ENCODE results near the gene TCERG1L.

The TCERG1L gene

GRCh38 chr10:131160219-131160875 lies 151.2 kb downstream of the TCERG1L start:
- Histone ChIP-seq H3K27ac (ENCODE audit: low read depth, low read length) (no peak overlapping the region), H2AFZ (ENCODE audit: low read depth, low read length, severe bottlenecking) (no peak overlapping the region), H3K4me2 (ENCODE audit: low read depth, low read length, poor library complexity, severe bottlenecking) (no peak overlapping the region), H3K9me2 (replicated peaks; ENCODE audit: insufficient read depth, low read length) (no peaks in the 10 kb centered on the region), H4K20me1 (ENCODE audit: low read depth, low read length) (no peaks in the 10 kb centered on the region), H3K9ac (ENCODE audit: low read length) (no peak overlapping the region), H3F3A (ENCODE audit: insufficient read depth) (no peaks in the 10 kb centered on the region), H3K27me3 (ENCODE audit: low read length) (no peaks in the 10 kb centered on the region), H3K36me3 (ENCODE audit: low read length) (no peaks in the 10 kb centered on the region), H3K9me3 (ENCODE audit: insufficient read depth, low read length) (no peaks in the 10 kb centered on the region), H3K4me3 (ENCODE audit: insufficient read depth, low read length, poor library complexity, severe bottlenecking) (no peak overlapping the region), H3K79me2 (ENCODE audit: insufficient read depth, low read length) (no peaks in the 10 kb centered on the region)
- no peak for TF ChIP-seq EZH2phosphoT487 (conservative IDR thresholded peaks at IDR 0.05; ENCODE audit: low read length)
- TF ChIP-seq, protein P1, sequence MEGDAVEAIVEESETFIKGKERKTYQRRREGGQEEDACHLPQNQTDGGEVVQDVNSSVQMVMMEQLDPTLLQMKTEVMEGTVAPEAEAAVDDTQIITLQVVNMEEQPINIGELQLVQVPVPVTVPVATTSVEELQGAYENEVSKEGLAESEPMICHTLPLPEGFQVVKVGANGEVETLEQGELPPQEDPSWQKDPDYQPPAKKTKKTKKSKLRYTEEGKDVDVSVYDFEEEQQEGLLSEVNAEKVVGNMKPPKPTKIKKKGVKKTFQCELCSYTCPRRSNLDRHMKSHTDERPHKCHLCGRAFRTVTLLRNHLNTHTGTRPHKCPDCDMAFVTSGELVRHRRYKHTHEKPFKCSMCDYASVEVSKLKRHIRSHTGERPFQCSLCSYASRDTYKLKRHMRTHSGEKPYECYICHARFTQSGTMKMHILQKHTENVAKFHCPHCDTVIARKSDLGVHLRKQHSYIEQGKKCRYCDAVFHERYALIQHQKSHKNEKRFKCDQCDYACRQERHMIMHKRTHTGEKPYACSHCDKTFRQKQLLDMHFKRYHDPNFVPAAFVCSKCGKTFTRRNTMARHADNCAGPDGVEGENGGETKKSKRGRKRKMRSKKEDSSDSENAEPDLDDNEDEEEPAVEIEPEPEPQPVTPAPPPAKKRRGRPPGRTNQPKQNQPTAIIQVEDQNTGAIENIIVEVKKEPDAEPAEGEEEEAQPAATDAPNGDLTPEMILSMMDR (IDR thresholded peaks at IDR 0.05; ENCODE audit: insufficient read depth, low read length, poor library complexity, severe bottlenecking) = no peak

GRCh38 chr10:131159771-131160170 lies 151.8 kb downstream of the TCERG1L start:
- Histone ChIP-seq H3F3A (ENCODE audit: insufficient read depth) (no peaks in the 10 kb centered on the region), H3K9me3 (ENCODE audit: insufficient read depth, low read length) (no peaks in the 10 kb centered on the region), H3K4me2 (ENCODE audit: low read depth, low read length, poor library complexity, severe bottlenecking) (no peak overlapping the region), H3K27ac (ENCODE audit: low read depth, low read length) (no peak overlapping the region), H3K36me3 (ENCODE audit: low read length) (no peaks in the 10 kb centered on the region), H3K9ac (ENCODE audit: low read length) (no peak overlapping the region), H4K20me1 (ENCODE audit: low read depth, low read length) (no peaks in the 10 kb centered on the region), H3K4me3 (ENCODE audit: insufficient read depth, low read length, poor library complexity, severe bottlenecking) (no peak overlapping the region), H3K27me3 (ENCODE audit: low read length) (no peaks in the 10 kb centered on the region), H3K9me2 (replicated peaks; ENCODE audit: insufficient read depth, low read length) (no peaks in the 10 kb centered on the region), H3K79me2 (ENCODE audit: insufficient read depth, low read length) (no peaks in the 10 kb centered on the region), H2AFZ (ENCODE audit: low read depth, low read length, severe bottlenecking) (no peak overlapping the region)
- TF ChIP-seq EZH2phosphoT487 (conservative IDR thresholded peaks at IDR 0.05; ENCODE audit: low read length) = no peak
- TF ChIP-seq, protein P1 (IDR thresholded peaks at IDR 0.05; ENCODE audit: insufficient read depth, low read length, poor library complexity, severe bottlenecking) = no peak

DNA sequence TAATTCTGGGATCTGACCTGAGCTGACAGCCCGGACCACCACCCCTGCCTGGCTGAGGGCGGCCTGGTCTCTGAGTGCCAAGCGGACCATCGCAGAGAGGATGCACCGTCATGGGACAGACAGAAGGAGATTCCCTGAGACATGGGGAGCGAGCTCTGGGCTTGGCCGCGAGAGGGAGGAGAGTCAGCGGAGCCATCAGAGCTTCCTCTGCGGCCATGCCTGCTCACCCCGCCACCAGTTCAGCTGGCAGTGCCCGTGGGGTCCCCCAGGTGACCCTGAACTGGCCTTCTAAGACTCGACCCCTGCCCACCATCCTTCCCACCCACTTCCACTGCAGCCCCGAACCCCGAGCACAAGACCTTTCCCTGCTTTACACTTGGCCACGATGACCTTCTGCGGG lies 152.8 kb downstream of the TCERG1L start:
- Histone ChIP-seq H2AFZ (ENCODE audit: low read depth, low read length, severe bottlenecking) (no peak overlapping the region), H3F3A (ENCODE audit: insufficient read depth) (no peaks in the 10 kb centered on the region), H3K27me3 (ENCODE audit: low read length) (no peaks in the 10 kb centered on the region), H3K36me3 (ENCODE audit: low read length) (no peaks in the 10 kb centered on the region), H3K4me3 (ENCODE audit: insufficient read depth, low read length, poor library complexity, severe bottlenecking) (no peak overlapping the region), H3K79me2 (ENCODE audit: insufficient read depth, low read length) (no peaks in the 10 kb centered on the region), H4K20me1 (ENCODE audit: low read depth, low read length) (no peaks in the 10 kb centered on the region), H3K9me3 (ENCODE audit: insufficient read depth, low read length) (no peaks in the 10 kb centered on the region), H3K9me2 (replicated peaks; ENCODE audit: insufficient read depth, low read length) (no peaks in the 10 kb centered on the region), H3K4me2 (ENCODE audit: low read depth, low read length, poor library complexity, severe bottlenecking) (no peak overlapping the region), H3K27ac (ENCODE audit: low read depth, low read length) (no peak overlapping the region), H3K9ac (ENCODE audit: low read length) (no peak overlapping the region)
- TF ChIP-seq, protein P1 (IDR thresholded peaks at IDR 0.05; ENCODE audit: insufficient read depth, low read length, poor library complexity, severe bottlenecking) = no peak
- no peak for TF ChIP-seq EZH2phosphoT487 (conservative IDR thresholded peaks at IDR 0.05; ENCODE audit: low read length)

Data from SU-DHL-6 (cell line).